GM19372 (cell line): ENCODE data around the gene PPM1H.
"Not testable (repeated sequence)": the region's sequence is repeated elsewhere in the genome, so short reads cannot be mapped to it uniquely, and the experiment has no call there.

Source experiments
- ATAC-seq: cut with Tn5 transposase; IDR thresholded peaks from one replicate; pipeline ENCODE4 v1.9.1; 2021; ENCODE audit warnings: mild to moderate bottlenecking, low read depth, moderate library complexity; ENCODE audit not compliant: unreplicated experiment

PPM1H gene, protein sequence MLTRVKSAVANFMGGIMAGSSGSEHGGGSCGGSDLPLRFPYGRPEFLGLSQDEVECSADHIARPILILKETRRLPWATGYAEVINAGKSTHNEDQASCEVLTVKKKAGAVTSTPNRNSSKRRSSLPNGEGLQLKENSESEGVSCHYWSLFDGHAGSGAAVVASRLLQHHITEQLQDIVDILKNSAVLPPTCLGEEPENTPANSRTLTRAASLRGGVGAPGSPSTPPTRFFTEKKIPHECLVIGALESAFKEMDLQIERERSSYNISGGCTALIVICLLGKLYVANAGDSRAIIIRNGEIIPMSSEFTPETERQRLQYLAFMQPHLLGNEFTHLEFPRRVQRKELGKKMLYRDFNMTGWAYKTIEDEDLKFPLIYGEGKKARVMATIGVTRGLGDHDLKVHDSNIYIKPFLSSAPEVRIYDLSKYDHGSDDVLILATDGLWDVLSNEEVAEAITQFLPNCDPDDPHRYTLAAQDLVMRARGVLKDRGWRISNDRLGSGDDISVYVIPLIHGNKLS

DNA sequence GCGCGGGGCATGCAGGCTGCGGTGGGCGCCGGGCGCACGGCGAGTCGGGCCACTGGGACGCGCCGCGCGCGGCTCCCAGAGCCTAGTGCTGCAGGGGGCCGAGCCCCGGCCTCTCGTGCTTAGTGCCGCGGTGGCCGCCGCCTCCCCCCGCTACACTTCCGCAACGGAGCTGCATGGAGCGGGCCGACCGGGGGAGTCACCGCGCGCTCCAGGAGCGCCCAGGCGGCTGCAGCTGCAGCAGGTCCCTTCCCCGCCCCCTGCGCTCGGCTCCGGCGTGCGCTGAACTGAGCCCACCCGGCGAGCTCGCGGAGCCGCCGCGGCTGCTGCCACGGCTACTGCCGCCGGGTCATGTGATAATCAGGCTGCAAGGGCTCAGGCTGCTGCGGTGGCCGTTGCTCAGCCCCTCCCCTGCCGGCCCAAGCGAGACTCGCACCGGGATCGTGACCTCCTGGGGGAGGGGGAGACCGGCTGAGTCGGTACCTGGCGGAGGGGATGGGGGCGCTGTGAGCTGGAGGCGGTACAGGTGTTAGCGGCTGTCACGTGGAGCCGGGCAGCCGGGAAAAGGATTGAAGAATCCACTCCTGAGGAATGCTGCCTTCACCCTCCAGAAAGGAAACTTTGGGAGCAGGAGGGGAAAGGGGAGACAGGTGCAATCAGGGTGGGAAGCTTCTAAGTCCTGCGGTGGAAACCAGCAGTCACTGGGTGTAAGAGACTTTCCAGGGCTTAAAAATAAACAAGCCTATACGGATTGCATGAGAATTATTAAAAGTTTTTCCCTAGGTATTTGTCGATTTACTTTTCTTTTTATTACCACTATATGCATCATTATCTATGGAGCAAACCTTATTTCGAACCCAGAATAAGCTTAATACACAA, at the start of gene PPM1H:
Gene PPM1H (minus strand): TSS at position 352 of the 876 bp plus-strand sequence. CDS start 414 bp downstream, outside the sequence.
- peak; percentile 77 for ATAC-seq

DNA sequence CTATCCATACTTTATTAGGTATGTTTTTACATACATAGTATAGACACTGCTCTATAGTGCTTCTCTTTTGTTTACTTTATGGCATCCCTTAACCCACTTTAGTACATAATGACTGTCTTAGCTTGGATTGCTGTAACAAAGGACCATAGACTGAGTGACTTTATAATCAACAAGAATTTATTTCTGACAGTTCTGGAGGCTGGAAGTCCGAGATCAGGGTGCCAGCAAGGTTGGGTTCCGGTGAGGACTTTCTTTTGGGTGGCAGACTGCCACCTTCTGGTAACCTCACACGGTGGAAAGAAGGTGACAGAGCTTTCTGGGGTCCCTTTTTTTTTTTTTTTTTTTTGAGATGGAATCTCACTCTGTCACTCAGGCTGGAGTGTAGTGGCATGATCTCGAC, 48.6 kb upstream of the PPM1H start:
- ATAC-seq = no peak

DNA sequence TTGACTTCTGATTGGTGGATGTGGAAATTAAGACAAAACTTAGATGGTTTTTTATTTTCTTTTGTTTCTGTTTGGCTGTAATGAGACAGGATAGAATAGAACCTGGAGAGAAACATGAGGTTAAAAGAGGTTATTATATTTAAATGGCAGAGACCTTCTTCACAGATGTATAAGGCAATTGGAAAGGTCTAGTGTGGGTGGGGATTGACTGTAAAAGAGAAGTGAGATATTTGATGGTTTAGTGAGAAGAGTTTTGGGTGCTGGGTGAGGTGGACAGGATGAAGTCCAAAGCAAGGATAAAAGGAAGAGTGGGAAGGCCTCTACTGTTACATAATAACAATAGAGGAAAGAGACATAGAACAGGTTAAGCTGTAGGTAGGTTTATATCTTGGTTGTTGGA, 43.8 kb upstream of the PPM1H start:
- ATAC-seq = no peak

DNA sequence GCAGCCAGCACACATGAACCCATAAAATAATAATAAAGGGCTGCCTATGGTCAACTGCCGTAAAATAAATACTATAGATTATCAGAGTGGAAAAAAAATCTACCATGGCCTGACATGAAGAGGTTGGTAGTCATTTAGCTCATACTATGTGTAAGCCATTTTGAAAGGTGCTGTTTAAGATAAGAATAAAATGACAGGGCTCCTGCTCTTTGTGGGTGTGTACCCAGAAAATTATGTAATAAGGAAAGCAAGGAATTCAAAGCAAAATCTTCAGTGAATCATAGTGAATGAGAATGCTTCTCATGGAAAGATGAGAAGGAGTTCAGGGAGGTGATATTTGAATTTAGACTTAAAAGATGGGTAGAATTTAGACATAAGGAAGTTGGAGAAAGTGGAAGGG, 42.9 kb upstream of the PPM1H start:
- no peak for ATAC-seq

DNA sequence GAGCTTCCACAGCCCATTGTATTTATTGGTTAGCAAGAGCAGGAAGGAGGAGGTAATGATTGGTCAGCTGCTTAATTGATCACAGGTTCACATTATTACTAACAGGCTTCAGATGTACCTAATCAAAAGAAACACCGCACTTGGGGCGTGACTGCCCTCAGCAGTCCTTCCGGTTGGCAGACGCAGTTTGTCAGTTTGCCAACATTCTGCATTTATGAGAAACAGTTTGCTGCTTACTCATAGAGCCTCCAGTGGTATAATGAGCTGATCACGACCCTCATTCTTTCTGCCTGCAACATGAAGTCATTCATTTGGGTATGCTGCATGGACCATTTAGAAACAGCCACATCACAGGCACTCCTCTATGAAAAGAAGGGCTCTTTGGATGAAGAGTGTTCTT, 42.5 kb upstream of the PPM1H start:
- ATAC-seq = no peak

DNA sequence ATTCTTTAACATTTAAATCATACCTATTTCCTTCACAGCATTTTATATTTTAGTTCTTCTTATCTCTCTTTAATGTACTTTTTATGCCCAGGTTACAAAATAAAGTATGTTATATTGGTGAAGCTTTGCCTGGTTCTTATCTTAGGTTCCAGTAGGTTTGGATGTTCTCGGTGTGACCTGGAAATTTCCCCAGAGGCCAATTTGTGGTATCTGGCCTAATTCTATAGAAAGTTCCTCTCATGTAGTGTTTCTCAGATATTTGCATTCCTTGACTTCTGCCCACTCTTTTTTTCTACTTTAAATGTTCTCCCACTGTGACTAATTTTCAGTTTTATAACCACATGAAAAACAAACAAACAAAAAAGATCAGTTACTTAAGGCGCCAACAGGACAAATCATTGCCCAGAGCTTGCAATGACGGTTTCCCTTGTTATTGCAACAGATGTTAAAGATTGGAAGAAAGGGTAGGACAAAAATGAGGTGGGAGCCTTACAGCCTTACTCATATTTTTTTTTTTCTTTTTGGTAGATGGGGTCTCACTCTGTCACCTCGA, 41.2 kb upstream of the PPM1H start:
- ATAC-seq = no peak

DNA sequence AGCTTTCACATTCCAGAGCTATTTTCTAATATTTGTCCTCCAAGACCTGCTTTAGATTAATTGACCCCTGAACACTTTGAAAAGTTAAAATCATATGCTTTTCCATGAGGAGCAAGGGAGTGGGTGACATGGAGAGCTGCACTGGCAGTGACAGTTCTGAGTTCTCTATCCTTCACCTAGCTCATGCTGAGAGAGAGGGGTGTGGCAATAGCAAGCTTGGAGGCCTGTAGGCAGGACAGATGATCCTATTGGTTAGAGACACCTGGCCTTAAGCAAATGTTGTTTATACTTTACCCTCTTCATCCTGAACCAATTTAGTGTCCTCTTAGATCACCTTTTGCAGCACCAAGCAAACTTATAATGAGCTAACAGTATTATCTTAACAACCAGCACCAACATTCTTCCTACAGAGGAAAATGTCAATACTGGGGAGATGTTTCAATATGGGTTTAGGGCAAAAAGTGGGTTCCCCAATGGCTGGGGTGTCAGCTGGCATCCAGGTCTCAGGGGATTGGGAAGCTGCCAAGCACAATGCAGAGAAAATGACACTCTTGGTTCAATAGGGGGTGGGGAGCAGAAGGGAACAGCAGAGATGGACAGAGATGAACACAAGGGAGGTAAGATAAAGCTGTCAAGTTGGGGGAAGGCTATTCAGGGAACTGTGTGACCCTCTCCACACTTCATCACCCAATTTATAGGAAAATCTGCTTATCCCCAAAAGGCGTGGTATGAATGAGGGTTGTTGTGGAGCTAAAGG, 37.0 kb upstream of the PPM1H start:
- ATAC-seq = no peak

DNA sequence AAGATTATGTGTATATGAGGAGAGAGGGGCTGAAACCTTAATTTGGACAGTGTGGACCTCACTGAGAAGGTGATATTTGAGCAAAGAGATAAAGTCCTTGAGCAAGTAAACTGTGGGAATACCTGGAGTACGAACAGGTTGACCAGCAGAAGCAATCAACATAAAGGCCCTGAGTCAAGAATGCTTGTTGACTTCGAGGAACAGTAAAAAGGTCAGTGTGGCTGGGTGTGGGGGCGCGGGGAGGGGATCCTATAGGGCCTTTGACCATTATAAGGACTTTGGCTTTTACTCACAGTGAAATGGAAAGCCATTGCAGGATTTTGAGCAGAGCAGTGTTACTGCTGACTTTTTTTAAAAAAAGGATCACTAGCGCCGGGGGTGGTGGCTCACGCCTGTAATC, 34.7 kb upstream of the PPM1H start:
- ATAC-seq = no peak

DNA sequence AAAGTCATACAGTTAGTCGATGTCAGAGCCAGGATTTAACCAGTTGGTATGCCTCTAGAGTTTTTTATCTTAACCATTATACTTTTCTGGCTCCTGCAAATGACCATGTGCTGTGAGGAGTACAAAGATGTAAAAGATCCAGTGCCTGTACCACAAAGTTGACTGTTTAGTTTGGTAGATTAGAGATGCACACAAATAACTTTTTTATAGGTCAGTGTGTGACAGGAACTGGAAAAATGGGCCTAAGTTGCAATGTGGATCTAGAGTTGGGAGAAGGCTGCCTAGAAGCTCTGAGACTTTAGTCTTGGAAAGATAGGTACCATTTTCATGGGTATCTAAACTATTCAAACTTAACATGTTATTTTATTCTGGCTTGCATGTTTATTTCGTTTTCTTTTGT, 32.8 kb upstream of the PPM1H start:
- ATAC-seq = no peak

DNA sequence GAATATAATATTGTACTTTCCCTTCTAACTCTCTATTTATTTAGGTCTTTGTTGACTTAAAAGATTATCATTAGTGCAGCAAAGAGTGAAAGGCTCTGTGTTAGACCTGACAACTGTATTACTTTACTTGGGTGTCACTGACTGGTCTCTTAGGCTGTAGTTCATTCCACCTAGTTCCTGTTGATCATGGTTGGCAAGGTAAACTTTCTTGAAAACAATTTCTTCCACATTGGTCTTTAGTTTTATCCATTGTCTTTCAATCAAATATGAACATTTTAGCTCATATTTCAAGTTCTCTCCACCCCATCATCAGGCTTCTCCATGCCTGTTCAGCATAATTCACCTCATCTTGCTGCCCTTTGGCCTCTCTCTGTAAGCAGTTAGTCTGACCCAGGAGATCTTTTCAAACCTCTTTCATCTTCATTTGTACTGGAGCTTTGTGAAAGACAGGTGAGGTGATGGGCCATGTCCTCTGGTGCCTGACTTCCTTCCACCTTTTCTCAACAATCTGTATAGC, 32.1 kb upstream of the PPM1H start:
- no peak for ATAC-seq

DNA sequence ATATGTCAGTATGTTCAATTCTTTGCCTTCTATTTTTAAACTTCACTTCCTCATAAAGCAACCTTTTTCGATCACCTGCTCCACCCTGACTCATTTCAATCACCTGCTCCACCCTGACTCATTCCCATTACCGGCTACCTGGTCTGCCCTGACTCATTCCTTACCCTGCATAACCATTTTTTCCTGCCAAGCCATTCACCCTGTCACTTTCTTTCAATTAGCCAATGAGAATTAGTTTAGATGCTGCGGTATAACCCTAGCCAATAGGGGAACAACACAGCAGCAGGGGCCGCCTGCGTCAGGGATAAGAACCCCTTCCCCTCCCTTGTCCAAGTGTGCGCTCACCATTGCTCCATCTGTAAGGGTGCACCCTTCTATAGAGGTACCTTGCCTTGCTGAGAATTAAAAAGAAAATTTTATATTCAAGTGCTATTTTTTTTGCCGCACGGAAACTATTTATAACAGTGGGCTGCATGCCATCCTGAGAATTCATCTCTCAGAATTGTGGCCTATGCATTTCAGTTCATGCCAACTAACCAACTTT, 31.6 kb upstream of the PPM1H start:
- not testable (repeated sequence) for ATAC-seq

DNA sequence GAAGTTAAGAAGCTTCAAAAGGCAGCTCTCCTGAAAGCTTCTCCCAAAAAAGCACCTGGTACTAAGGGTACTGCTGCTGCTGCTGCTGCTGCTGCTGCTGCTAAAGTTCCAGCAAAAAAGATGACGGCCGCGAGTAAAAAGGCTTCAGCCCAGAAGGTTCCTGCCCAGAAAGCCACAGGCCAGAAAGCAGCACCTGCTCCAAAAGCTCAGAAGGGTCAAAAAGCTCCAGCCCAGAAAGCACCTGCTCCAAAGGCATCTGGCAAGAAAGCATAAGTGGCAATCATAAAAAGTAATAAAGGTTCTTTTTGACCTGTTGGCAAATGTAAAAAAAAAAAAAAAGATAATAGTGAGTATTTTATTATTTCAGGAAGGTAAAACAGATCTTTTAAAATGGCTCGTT, 30.8 kb upstream of the PPM1H start:
- not testable (repeated sequence) for ATAC-seq

DNA sequence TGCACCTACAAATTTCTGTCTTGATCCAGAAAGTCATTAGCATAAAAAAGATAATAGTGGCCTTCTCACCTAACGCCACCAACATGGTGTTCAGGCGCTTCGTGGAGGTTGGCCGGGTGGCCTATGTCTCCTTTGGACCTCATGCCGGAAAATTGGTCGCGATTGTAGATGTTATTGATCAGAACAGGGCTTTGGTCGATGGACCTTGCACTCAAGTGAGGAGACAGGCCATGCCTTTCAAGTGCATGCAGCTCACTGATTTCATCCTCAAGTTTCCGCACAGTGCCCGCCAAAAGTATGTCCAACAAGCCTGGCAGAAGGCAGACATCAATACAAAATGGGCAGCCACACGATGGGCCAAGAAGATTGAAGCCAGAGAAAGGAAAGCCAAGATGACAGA, 30.3 kb upstream of the PPM1H start:
- not testable (repeated sequence) for ATAC-seq

DNA sequence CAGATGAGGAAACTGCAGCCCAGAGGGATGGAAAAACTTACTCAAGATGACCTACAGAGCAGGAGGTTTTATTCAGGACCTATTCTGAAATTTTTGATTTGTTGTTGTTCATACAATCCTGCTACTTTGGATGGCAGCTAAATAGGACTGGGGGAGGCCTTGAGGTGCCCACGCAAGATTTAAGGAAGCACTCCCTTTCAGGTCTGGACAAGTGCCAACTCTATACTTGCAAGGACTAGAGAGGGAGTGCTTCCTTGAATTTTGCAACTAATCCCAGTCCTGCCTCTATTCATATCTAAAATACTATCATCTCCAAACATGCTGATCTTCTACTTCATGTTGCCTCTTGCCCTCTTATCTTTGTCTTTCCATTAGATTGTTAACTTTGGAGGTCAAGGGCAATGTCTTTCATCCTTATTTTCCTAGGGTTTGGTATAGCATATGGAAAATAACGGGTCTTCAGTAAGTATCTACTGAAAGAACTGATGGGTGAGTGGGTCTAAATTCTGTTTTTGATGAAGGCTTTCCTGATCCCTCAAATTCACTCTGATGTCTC, 28.6 kb upstream of the PPM1H start:
- ATAC-seq = no peak

DNA sequence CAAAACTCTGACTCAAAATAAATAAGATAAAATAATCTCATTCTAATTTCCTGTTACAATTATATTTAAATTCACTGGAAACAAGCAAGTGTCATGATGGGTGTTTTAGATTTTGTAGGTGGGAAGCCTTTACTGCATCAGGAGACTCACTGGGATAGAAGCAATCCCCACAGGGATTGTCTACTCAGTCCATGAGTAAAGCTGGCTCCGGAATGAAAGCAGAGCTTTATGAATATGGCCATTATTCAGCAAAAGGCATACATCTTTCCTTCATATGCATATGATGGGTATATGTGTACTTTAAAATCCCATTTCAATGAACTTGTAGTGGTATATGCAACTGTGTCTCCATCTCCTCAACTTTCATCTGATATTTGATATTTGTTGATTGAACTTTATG, 25.4 kb upstream of the PPM1H start:
- no peak for ATAC-seq

DNA sequence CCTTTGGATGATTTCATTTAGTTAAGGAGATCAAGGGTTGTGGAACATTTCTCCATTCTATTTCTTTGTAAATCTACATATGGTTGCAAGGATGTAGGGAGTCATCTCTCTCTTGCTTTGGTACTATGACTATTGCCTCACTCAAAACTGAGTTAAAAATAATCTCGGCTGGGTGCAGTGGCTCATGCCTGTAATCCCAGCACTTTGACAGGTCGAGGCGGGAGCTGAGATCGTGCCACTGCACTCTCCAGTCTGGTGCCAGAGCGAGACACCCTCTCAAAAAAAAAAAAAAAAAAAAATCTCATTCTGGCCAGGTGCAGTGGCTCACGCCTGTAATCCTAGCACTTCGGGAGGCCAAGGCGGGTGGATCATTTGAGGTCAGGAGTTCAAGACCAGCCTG, 24.8 kb upstream of the PPM1H start:
- no peak for ATAC-seq

DNA sequence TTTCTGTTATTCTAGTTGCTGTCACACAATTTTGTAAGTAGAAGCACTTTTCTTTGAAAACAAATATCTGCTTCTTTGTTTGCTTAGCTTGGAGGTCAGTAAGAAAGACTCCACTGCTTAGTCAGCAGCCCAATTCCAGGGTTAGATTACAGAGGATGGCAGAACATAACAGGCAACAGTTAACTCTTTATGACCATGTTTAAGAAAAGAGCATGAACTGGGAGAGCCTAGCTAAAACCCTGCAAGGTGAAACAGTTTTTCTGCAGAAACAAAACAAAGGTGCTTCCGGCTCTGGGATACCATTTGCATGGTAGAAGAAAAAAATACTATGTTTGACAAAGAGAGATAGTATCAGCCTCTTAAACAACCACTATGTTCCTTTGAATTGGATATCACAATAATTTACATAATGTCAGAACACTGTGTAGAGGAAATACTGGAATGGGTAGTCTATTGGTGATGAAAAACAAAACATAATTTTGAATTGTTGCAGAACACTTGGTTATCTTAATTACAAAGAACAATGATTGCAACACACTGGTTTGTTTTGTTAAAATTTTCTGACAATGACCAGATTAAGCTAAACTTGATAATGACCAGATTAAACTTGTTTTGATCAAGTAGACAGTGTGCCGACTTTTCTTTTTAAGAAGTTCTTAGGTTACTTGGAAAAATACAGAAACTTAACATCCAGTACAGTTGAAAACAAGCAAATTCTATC, 22.4 kb upstream of the PPM1H start:
- no peak for ATAC-seq

DNA sequence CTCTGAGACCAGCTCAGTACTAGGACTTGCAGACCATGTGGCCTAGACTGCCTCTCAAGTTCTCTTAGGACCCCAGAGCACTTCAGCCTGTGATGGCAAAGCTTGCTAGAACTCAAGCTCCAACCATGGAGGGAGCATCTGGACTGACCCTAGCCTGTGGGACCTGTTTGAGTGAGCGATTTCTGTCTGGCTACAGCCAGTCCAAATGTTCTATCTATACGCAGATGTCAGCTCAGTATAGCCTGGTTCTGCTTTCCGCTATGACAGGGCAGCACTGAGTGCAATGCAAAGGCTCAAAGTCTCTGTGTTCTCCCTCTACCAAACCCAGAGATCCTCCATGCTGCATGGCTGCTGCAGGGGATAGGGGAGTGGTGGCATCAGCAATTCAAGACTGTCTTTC, 20.7 kb upstream of the PPM1H start:
- ATAC-seq = no peak

DNA sequence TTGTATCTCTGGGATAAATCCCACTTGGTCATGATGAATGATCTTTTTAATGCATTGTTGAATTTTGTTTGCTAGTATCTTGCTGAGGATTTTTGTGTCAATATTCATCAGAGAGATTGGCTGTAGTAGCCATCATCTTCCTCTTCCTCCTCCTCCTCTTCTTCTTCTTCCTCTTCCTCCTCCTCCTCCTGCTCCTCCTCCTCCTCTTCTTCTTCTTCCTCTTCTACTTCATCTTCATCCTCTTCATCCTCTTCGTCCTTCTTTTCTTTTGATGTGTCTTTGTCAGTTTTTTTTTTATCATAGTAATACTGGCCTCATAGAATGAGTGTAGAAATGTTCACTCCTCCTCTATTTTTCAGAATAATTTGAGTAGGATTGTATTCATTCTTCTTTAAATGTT, 15.4 kb upstream of the PPM1H start:
- no peak for ATAC-seq
